SU-DHL-6 (cell line): Measurements from ENCODE around the gene EFS.

ENCODE experiments used
- H2AFZ ChIP-seq: fragments of 200-600 bp; sonication (generic); 2 replicates; pipeline ENCODE4 v1.6.1; 2014; ENCODE audit warnings: low read depth, mild to moderate bottlenecking, moderate library complexity, mixed read lengths, antibody characterized with exemption, low read length; ENCODE audit not compliant: severe bottlenecking
- H3F3A ChIP-seq: fragments of 200-600 bp; shearing (Covaris generic); 2 replicates; pipeline ENCODE4 v1.6.0; 2016; ENCODE audit warnings: antibody characterized with exemption, mild to moderate bottlenecking; ENCODE audit not compliant: insufficient read depth
- H3K27ac ChIP-seq: fragments of 200-600 bp; sonication (generic); 2 replicates; pipeline ENCODE4 v1.5.1; 2016; ENCODE audit warnings: low read depth, mild to moderate bottlenecking, low read length, moderate library complexity, mixed read lengths
- H3K27me3 ChIP-seq: fragments of 200-600 bp; sonication (generic), shearing (Covaris generic); 2 replicates; pipeline ENCODE4 v1.6.0; 2014; ENCODE audit warnings: mild to moderate bottlenecking, low read length
- H3K36me3 ChIP-seq: fragments of 200-600 bp; sonication (generic); 2 replicates; pipeline ENCODE4 v1.6.1; 2014; ENCODE audit warnings: mild to moderate bottlenecking, low read length, mixed read lengths
- H3K4me2 ChIP-seq: fragments of 300-600, 200-600 bp; shearing (Covaris generic), sonication (generic); 2 replicates; pipeline ENCODE4 v1.6.0; 2014; ENCODE audit warnings: low read length, low read depth, mild to moderate bottlenecking; ENCODE audit not compliant: poor library complexity, severe bottlenecking
- H3K4me3 ChIP-seq: fragments of 200-600 bp; sonication (generic); 2 replicates; pipeline ENCODE4 v1.5.1; 2014; ENCODE audit warnings: antibody characterized with exemption, low read length, mild to moderate bottlenecking, mixed read lengths; ENCODE audit not compliant: insufficient read depth, poor library complexity, severe bottlenecking
- H3K79me2 ChIP-seq: fragments of 200-600 bp; sonication (generic); 2 replicates; pipeline ENCODE4 v1.6.1; 2014; ENCODE audit warnings: mild to moderate bottlenecking, low read length, moderate library complexity; ENCODE audit not compliant: insufficient read depth
- H3K9ac ChIP-seq: fragments of 200-600 bp; sonication (generic); 2 replicates; pipeline ENCODE4 v1.7.0; 2014; ENCODE audit warnings: mild to moderate bottlenecking, low read length
- H3K9me2 ChIP-seq: fragments of 200-600 bp; sonication (generic); replicated peaks from 2 replicates; pipeline ENCODE4 v1.6.1; 2014; ENCODE audit warnings: low read length; ENCODE audit not compliant: insufficient read depth
- H3K9me3 ChIP-seq: fragments of 200-600 bp; sonication (generic); 2 replicates; pipeline ENCODE4 v1.6.1; 2014; ENCODE audit warnings: low read length, mixed read lengths; ENCODE audit not compliant: insufficient read depth
- H4K20me1 ChIP-seq: fragments of 200-600 bp; sonication (generic); 2 replicates; pipeline ENCODE4 v1.6.1; 2014; ENCODE audit warnings: low read depth, mild to moderate bottlenecking, antibody characterized with exemption, low read length, moderate library complexity, mixed read lengths
- EZH2phosphoT487 ChIP-seq: fragments of 200-600 bp; sonication (generic), shearing (Covaris generic); conservative IDR thresholded peaks from 2 replicates; pipeline ENCODE4 v1.6.1; 2018; ENCODE audit warnings: mild to moderate bottlenecking, antibody characterized with exemption, low read length, moderate library complexity, mixed read lengths
- TF ChIP-seq, protein P1 (sequence below): fragments of 200-600 bp; sonication (generic); IDR thresholded peaks from one replicate; pipeline ENCODE4 v1.5.1; 2017; ENCODE audit warnings: antibody characterized with exemption, mild to moderate bottlenecking, low read length, moderate library complexity; ENCODE audit not compliant: insufficient read depth, poor library complexity, severe bottlenecking

Gene EFS

GRCh38 chr14:23351681-23352505, 13.1 kb downstream of the EFS start:
- H3K36me3 ChIP-seq = no peaks in the 10 kb centered on the region
- no peak for TF ChIP-seq EZH2phosphoT487
- TF ChIP-seq, protein P1, sequence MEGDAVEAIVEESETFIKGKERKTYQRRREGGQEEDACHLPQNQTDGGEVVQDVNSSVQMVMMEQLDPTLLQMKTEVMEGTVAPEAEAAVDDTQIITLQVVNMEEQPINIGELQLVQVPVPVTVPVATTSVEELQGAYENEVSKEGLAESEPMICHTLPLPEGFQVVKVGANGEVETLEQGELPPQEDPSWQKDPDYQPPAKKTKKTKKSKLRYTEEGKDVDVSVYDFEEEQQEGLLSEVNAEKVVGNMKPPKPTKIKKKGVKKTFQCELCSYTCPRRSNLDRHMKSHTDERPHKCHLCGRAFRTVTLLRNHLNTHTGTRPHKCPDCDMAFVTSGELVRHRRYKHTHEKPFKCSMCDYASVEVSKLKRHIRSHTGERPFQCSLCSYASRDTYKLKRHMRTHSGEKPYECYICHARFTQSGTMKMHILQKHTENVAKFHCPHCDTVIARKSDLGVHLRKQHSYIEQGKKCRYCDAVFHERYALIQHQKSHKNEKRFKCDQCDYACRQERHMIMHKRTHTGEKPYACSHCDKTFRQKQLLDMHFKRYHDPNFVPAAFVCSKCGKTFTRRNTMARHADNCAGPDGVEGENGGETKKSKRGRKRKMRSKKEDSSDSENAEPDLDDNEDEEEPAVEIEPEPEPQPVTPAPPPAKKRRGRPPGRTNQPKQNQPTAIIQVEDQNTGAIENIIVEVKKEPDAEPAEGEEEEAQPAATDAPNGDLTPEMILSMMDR = no peak
- no peaks in the 10 kb centered on the region for H3K79me2 ChIP-seq
- H2AFZ ChIP-seq = no peak overlapping the region
- H3K27ac ChIP-seq = no peak overlapping the region
- H4K20me1 ChIP-seq = no peaks in the 10 kb centered on the region
- H3K4me2 ChIP-seq = no peak overlapping the region
- no peak overlapping the region for H3K9ac ChIP-seq
- H3K9me2 ChIP-seq = no peaks in the 10 kb centered on the region
- H3K4me3 ChIP-seq = no peak overlapping the region
- no peaks in the 10 kb centered on the region for H3K9me3 ChIP-seq
- no peaks in the 10 kb centered on the region for H3K27me3 ChIP-seq
- H3F3A ChIP-seq = no peaks in the 10 kb centered on the region

DNA sequence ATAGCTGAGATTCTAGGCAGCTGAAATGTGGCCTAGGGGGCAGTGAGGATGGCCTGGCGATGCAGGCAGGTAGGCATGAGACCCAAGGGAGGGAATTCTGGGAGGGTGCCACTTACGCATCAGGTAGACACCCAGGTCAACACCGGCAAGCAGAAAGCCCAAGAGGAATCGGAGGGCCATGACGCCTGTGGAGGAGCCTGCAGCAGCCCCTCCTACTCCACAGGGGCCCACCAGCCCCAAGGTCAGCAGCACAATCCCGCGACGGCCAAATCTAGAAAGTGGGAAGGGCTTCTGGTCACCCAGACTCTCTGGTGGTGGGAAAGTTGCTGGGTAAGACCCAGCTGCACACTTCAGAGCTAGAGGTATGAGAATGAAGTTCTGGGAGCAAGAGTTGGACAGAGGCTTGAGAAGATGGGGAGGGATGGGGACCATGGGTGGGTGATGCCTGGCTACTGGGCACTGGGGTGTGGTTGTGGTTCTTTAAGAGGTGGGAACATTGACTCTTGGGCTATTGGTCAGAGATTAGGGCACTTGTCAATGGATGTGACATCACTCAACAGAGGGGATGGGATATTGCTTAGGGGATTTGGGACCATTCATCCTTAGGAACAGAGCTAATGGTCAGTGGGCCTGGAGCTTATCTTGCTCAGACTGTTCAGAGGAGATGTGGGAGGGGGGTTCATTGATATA, 15.7 kb downstream of the EFS start:
- Histone ChIP-seq H3K9ac (no peak overlapping the region), H3K36me3 (no peaks in the 10 kb centered on the region), H3K4me2 (no peak overlapping the region), H3K79me2 (no peaks in the 10 kb centered on the region), H3K27ac (no peak overlapping the region), H3F3A (no peaks in the 10 kb centered on the region), H2AFZ (no peak overlapping the region), H3K4me3 (no peak overlapping the region), H4K20me1 (no peaks in the 10 kb centered on the region), H3K27me3 (no peaks in the 10 kb centered on the region), H3K9me2 (no peaks in the 10 kb centered on the region), H3K9me3 (no peaks in the 10 kb centered on the region)
- TF ChIP-seq, protein P1 = no peak
- no peak for TF ChIP-seq EZH2phosphoT487

DNA sequence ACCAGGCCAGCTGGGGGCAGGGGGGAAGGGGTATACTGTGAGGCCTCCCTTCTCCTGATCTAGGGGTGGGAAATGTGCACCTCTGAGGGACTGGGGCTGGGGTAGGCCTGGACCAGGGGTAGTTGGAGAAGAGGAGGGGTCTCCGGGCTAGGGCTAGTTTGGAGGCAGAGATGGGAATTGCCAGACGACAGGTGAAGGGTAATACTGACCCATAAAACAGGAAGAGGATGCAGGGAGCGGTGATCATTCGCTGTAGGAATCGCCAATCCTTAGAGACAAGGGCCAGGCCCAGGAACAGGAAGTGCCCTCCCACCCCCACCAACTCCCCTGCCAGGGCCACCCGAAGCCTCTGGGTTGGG, 16.7 kb downstream of the EFS start:
- no peak overlapping the region for H3K27ac ChIP-seq
- no peaks in the 10 kb centered on the region for H3K9me2 ChIP-seq
- no peak overlapping the region for H3K9ac ChIP-seq
- H3K79me2 ChIP-seq = no peaks in the 10 kb centered on the region
- no peak overlapping the region for H3K4me3 ChIP-seq
- H3K36me3 ChIP-seq = no peaks in the 10 kb centered on the region
- no peaks in the 10 kb centered on the region for H4K20me1 ChIP-seq
- no peaks in the 10 kb centered on the region for H3K9me3 ChIP-seq
- no peaks in the 10 kb centered on the region for H3K27me3 ChIP-seq
- no peaks in the 10 kb centered on the region for H3F3A ChIP-seq
- no peak overlapping the region for H3K4me2 ChIP-seq
- no peak for TF ChIP-seq EZH2phosphoT487
- TF ChIP-seq, protein P1 = no peak
- H2AFZ ChIP-seq = no peak overlapping the region
